ENCODE results near the gene FZR1. TPM values are rescaled to one million over a fixed set of nuclear protein-coding genes. Genes with fewer than 3 reads are reported as not detected.

FZR1 gene
- total and polyA plus RNA-seq, 2 of the 13 experiments (the other 11 are each of a cell fraction or from before 2014, with no cell fraction given) = 29.0 to 30.8 TPM

DNA sequence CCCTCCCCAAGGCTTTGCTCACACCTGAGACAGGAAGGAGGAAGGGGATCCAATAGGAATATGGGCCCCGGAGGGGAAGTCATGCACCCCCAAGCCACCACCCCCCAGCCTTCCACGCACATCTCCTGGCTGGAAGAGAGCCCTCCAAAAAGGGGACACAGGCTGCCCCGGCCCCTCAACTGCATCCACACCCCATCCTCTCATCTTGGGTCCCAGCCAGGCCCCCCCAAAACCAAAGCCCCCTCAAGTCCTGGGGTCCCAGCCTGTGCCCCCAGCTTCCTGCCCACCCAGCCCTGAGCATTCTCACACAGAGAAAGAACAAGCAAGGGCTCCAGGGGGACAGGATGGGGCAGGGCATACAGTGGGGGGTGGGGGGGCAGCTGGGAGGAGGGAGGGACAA, 37.9 kb upstream of the FZR1 start (continued):
- TF ChIP-seq, protein P1, sequence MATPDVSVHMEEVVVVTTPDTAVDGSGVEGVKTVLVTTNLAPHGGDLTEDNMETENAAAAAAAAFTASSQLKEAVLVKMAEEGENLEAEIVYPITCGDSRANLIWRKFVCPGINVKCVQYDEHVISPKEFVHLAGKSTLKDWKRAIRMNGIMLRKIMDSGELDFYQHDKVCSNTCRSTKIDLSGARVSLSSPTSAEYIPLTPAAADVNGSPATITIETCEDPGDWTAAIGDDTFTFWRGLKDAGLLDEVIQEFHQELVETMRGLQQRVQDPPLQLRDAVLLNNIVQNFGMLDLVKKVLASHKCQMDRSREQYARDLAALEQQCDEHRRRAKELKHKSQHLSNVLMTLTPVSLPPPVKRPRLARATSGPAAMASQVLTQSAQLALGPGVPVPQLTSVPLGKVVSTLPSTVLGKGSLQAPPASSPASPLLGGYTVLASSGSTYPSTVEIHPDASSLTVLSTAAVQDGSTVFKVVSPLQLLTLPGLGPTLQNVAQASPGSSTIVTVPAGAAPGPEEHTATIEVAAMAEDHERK (CRISPR knock-in tag; IDR thresholded peaks at IDR 0.05; ENCODE audit: low read depth) = no peak
- TF ChIP-seq ZNF160 (CRISPR knock-in tag; IDR thresholded peaks at IDR 0.05) = no peak
- no peak for TF ChIP-seq ELF3 (CRISPR knock-in tag; IDR thresholded peaks at IDR 0.05)
- TF ChIP-seq, protein P2, sequence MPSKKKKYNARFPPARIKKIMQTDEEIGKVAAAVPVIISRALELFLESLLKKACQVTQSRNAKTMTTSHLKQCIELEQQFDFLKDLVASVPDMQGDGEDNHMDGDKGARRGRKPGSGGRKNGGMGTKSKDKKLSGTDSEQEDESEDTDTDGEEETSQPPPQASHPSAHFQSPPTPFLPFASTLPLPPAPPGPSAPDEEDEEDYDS (CRISPR knock-in tag; IDR thresholded peaks at IDR 0.05) = no peak
- no peak for TF ChIP-seq CBFB (CRISPR knock-in tag; IDR thresholded peaks at IDR 0.05)
- TF ChIP-seq GATAD2A (CRISPR knock-in tag; IDR thresholded peaks at IDR 0.05) = no peak
- TF ChIP-seq ZNF781 (CRISPR knock-in tag; IDR thresholded peaks at IDR 0.05; ENCODE audit: borderline replicate concordance, not compliant biosample characterization) = no peak
- no peak for TF ChIP-seq NPAS2 (CRISPR knock-in tag; IDR thresholded peaks at IDR 0.05; ENCODE audit: borderline replicate concordance)
- no peak for TF ChIP-seq ZMAT5 (CRISPR knock-in tag; IDR thresholded peaks at IDR 0.05; ENCODE audit: borderline replicate concordance, low read depth)
- no peak for TF ChIP-seq ZC3H4 (CRISPR knock-in tag; IDR thresholded peaks at IDR 0.05; ENCODE audit: borderline replicate concordance)
- no peak for TF ChIP-seq GFI1 (CRISPR knock-in tag; IDR thresholded peaks at IDR 0.05; ENCODE audit: borderline replicate concordance)
- TF ChIP-seq SMAD3 (CRISPR knock-in tag; IDR thresholded peaks at IDR 0.05) = no peak
- no peak for TF ChIP-seq ZNF232 (CRISPR knock-in tag; IDR thresholded peaks at IDR 0.05; ENCODE audit: borderline replicate concordance)

Measured in HepG2 (cell line).